AG09319 (cell line): ENCODE data around the gene EVA1A.

Experiments used
- DNase-seq: peaks from one replicate; pipeline ENCODE4 v3.0.0-alpha.2; 2010; ENCODE audit warnings: low read depth; ENCODE audit errors: extremely low read depth
- TF ChIP-seq, protein P1 (sequence below): IDR thresholded peaks from 2 replicates; pipeline ENCODE4 v1.5.1; 2011; ENCODE audit warnings: low read depth, mild to moderate bottlenecking, inconsistent platforms, low read length, moderate library complexity

Gene EVA1A

DNA sequence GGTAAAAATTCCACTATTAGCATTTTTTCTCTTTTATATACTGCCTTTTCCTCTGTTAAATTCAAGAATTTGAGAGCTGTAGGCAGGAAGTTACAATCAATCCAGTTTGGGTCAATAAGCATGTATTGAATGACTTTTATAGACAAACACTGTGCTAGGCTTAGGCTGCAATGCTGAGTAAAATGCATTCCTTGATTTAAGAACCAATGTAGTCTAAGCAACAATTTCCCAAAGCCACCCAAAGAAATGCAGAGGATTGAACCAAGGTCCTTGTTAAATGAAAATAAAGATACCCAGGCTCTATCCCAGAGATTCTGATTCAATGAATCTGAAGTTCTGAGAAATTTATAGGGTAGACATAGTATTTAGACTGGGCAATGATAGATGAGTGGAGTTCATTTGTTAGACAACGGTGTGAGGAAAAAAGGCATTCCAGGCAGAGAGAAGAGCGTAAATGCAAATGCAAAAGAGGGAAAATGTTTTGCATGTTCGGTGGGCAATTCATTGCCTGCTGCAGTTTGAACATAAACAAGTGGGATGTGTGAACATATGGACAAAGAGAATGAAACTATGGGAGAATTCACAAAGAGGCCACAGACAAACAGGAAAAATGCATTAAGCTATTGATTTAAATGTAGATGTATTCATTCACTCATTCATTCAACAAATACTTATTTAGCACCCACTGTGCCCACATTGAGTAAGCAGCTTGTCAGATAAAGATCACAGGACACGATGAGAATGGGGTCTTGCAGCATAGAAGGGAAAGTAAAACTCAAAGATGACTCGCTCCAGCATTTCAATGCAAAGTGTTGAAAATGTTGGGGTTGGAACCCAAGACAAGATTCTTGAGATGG, 107.1 kb downstream of the EVA1A start:
- no peak for DNase-seq
- TF ChIP-seq, protein P1, sequence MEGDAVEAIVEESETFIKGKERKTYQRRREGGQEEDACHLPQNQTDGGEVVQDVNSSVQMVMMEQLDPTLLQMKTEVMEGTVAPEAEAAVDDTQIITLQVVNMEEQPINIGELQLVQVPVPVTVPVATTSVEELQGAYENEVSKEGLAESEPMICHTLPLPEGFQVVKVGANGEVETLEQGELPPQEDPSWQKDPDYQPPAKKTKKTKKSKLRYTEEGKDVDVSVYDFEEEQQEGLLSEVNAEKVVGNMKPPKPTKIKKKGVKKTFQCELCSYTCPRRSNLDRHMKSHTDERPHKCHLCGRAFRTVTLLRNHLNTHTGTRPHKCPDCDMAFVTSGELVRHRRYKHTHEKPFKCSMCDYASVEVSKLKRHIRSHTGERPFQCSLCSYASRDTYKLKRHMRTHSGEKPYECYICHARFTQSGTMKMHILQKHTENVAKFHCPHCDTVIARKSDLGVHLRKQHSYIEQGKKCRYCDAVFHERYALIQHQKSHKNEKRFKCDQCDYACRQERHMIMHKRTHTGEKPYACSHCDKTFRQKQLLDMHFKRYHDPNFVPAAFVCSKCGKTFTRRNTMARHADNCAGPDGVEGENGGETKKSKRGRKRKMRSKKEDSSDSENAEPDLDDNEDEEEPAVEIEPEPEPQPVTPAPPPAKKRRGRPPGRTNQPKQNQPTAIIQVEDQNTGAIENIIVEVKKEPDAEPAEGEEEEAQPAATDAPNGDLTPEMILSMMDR: no peak

DNA sequence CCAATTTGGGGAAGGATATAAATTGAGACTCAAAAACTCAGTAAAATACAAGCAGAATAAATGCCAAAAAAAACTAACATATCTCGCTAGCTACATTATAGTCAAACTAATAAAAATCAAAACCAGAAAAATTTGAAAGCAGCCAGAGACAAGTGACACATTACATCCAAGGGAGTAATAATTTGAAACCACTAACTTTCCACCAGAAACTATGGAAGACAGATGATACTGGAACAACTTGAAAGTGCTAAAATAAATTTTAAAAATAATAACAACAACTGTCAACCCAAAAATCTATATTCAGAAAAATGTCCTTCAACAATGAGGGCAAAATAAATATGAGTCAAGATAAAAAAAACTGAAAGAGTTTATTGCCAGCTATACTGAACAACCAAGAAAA, 110.7 kb downstream of the EVA1A start:
- TF ChIP-seq, protein P1: no peak
- no peak for DNase-seq

DNA sequence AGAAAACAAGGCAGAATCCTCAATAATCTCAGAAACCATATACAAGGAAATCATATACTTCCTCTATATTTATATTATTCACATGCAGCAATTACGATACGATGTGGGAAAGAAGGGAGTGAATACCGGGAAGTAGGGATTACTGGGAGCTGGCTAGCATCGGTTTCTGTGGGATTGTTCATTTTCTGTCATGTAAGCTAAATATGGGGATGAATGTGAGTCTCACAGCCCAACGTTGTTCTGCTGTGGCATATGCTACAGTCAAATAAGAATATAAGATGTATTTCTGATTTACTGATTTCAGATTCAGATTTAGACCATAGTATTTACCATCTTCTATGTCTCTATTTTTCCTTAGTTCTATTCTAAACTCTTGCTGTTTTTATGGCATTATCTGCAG, 113.6 kb downstream of the EVA1A start:
- no peak for DNase-seq
- TF ChIP-seq, protein P1: no peak
